HG02840 (cell line): ENCODE data around the gene RBMS1.
"Not testable (repeated sequence)": the region's sequence is repeated elsewhere in the genome, so short reads cannot be mapped to it uniquely, and the experiment has no call there.

Source experiments
- ATAC-seq: cut with Tn5 transposase; IDR thresholded peaks from one replicate; pipeline ENCODE4 v1.9.1; 2021; ENCODE audit warnings: mild to moderate bottlenecking, moderate library complexity, moderate number of reproducible peaks; ENCODE audit not compliant: unreplicated experiment, low FRiP score

RBMS1 gene

GRCh38 chr2:160502478-160502877 is 8.9 kb upstream of the RBMS1 start:
- ATAC-seq, result no peak

- no peak for ATAC-seq
Measured at GRCh38 chr2:160501370-160501769, 7.8 kb upstream of the RBMS1 start.

GRCh38 chr2:160499865-160500264 is 6.3 kb upstream of the RBMS1 start:
- ATAC-seq, result no peak

GRCh38 chr2:160498137-160498536 is 4.5 kb upstream of the RBMS1 start:
- ATAC-seq, result no peak

GRCh38 chr2:160494201-160494644 is 616 bp upstream of the RBMS1 start:
- ATAC-seq, result no peak

GRCh38 chr2:160492401-160493226 is 993 bp downstream of the RBMS1 start:
- ATAC-seq, result no peak

- ATAC-seq, result no peak
Measured at GRCh38 chr2:160491911-160492371, 1.7 kb downstream of the RBMS1 start.

- ATAC-seq, result no peak
Measured at GRCh38 chr2:160490733-160491685, 2.6 kb downstream of the RBMS1 start.

GRCh38 chr2:160489111-160489510 is 4.5 kb downstream of the RBMS1 start:
- ATAC-seq, result no peak

- ATAC-seq, result not testable (repeated sequence)
Measured at GRCh38 chr2:160488289-160488688, 5.3 kb downstream of the RBMS1 start.

GRCh38 chr2:160486341-160486740 is 7.3 kb downstream of the RBMS1 start:
- no peak for ATAC-seq

- ATAC-seq, result no peak
Measured at GRCh38 chr2:160484859-160485520, 8.6 kb downstream of the RBMS1 start.

- no peak for ATAC-seq
Measured at GRCh38 chr2:160482673-160483072, 10.9 kb downstream of the RBMS1 start.

GRCh38 chr2:160479269-160479668 is 14.3 kb downstream of the RBMS1 start:
- ATAC-seq, result no peak

- no peak for ATAC-seq
Measured at GRCh38 chr2:160478660-160479059, 14.9 kb downstream of the RBMS1 start.

- no peak for ATAC-seq
Measured at GRCh38 chr2:160477032-160477431, 16.6 kb downstream of the RBMS1 start.

- no peak for ATAC-seq
Measured at GRCh38 chr2:160474891-160475787, 18.5 kb downstream of the RBMS1 start.

- ATAC-seq, result no peak
Measured at GRCh38 chr2:160474319-160474645, 19.3 kb downstream of the RBMS1 start.

GRCh38 chr2:160473468-160474318 is 19.9 kb downstream of the RBMS1 start:
- no peak for ATAC-seq
